HG02870 (cell line): Measurements from ENCODE around the gene PPP1R3E.
"Not testable (repeated sequence)": the region's sequence is repeated elsewhere in the genome, so short reads cannot be mapped to it uniquely, and the experiment has no call there.

ENCODE experiments used
- ATAC-seq: cut with Tn5 transposase; IDR thresholded peaks from one replicate; pipeline ENCODE4 v1.9.1; 2021; ENCODE audit warnings: mild to moderate bottlenecking, moderate library complexity; ENCODE audit not compliant: unreplicated experiment

The PPP1R3E gene

GRCh38 chr14:23297611-23298277, 4.9 kb downstream of the PPP1R3E start:
- no peak for ATAC-seq

- ATAC-seq: no peak
Measured at GRCh38 chr14:23297096-23297495, 5.6 kb downstream of the PPP1R3E start.

- ATAC-seq: no peak
Measured at GRCh38 chr14:23296012-23296777, 6.5 kb downstream of the PPP1R3E start.

GRCh38 chr14:23294734-23295561, 7.7 kb downstream of the PPP1R3E start:
- ATAC-seq: no peak

GRCh38 chr14:23286902-23287479, 15.7 kb downstream of the PPP1R3E start:
- ATAC-seq: no peak

GRCh38 chr14:23286020-23286901, 16.4 kb downstream of the PPP1R3E start, which contains the start of gene HOMEZ:
Gene HOMEZ, minus strand, starts transcription at chr14:23286132. Its CDS starts 180 bp downstream, at chr14:23285952.
- peak; percentile 98 for ATAC-seq

- peak; percentile 17 for ATAC-seq
Measured at GRCh38 chr14:23285530-23286019, 17.1 kb downstream of the PPP1R3E start.

GRCh38 chr14:23284654-23285529, 17.8 kb downstream of the PPP1R3E start:
- no peak for ATAC-seq

GRCh38 chr14:23281247-23281646, 21.4 kb downstream of the PPP1R3E start:
- no peak for ATAC-seq

- not testable (repeated sequence) for ATAC-seq
Measured at GRCh38 chr14:23277928-23278327, 24.7 kb downstream of the PPP1R3E start.

- no peak for ATAC-seq
Measured at GRCh38 chr14:23277189-23277588, 25.5 kb downstream of the PPP1R3E start.

GRCh38 chr14:23275412-23275811, 27.2 kb downstream of the PPP1R3E start:
- ATAC-seq: no peak

- ATAC-seq: no peak
Measured at GRCh38 chr14:23269193-23269592, 33.5 kb downstream of the PPP1R3E start.

GRCh38 chr14:23260849-23261248, 41.8 kb downstream of the PPP1R3E start:
- ATAC-seq: not testable (repeated sequence)

- no peak for ATAC-seq
Measured at GRCh38 chr14:23259426-23259825, 43.2 kb downstream of the PPP1R3E start.

GRCh38 chr14:23258256-23258655, 44.4 kb downstream of the PPP1R3E start:
- ATAC-seq: no peak

GRCh38 chr14:23252420-23253333, 50.0 kb downstream of the PPP1R3E start:
- ATAC-seq: no peak

- no peak for ATAC-seq
Measured at GRCh38 chr14:23252006-23252405, 50.7 kb downstream of the PPP1R3E start.
